DMS53 treated with DMSO at 0.1 percent for 48 hours (cell line): ENCODE measurements around the gene NUDC.
"Not testable (repeated sequence)": the region's sequence is repeated elsewhere in the genome, so short reads cannot be mapped to it uniquely, and the experiment has no call there.

Experiments
- DNase-seq: peaks from one replicate; lab custom pipeline; 2025; ENCODE audit not compliant: unreplicated experiment; lab: John Stamatoyannopoulos, UW

NUDC gene

GRCh38 chr1:26921540-26922430, at the start of gene NUDC:
TSS of gene NUDC (plus strand) at chr1:26921743. CDS start at chr1:26921849, 106 bp downstream.
- DNase-seq, result peak; percentile 95

GRCh38 chr1:26873097-26873496, 48.4 kb upstream of the NUDC start:
- DNase-seq, result not testable (repeated sequence)

GRCh38 chr1:26874896-26875295, 46.6 kb upstream of the NUDC start:
- DNase-seq, result no peak

- DNase-seq, result no peak
Observed at GRCh38 chr1:26877326-26877725, 44.2 kb upstream of the NUDC start.

GRCh38 chr1:26879793-26880192, 41.8 kb upstream of the NUDC start:
- DNase-seq, result no peak

GRCh38 chr1:26881611-26882010, 39.9 kb upstream of the NUDC start:
- DNase-seq, result not testable (repeated sequence)

GRCh38 chr1:26882696-26883463, 38.7 kb upstream of the NUDC start:
- no peak for DNase-seq

GRCh38 chr1:26887125-26887524, 34.4 kb upstream of the NUDC start:
- no peak for DNase-seq

GRCh38 chr1:26888231-26888630, 33.3 kb upstream of the NUDC start:
- DNase-seq, result no peak

GRCh38 chr1:26889551-26890466, 31.7 kb upstream of the NUDC start, which contains the start of gene GPN2:
TSS of gene GPN2 (minus strand) at chr1:26890283. CDS start at chr1:26890096, 187 bp downstream.
- peak; percentile 60 for DNase-seq

GRCh38 chr1:26890467-26890796, 31.1 kb upstream of the NUDC start:
- no peak for DNase-seq

- DNase-seq, result no peak
Observed at GRCh38 chr1:26894263-26894662, 27.3 kb upstream of the NUDC start.

- DNase-seq, result no peak
Observed at GRCh38 chr1:26897351-26897750, 24.2 kb upstream of the NUDC start.

- peak; percentile 80 for DNase-seq
Observed at GRCh38 chr1:26900001-26900814, 21.3 kb upstream of the NUDC start, which contains the start of gene GPATCH3. TSS of gene GPATCH3 (minus strand) at chr1:26900467. CDS start at chr1:26900442, 25 bp downstream.

- DNase-seq, result no peak
Observed at GRCh38 chr1:26900815-26901511, 20.6 kb upstream of the NUDC start.

GRCh38 chr1:26907071-26907917, 14.2 kb upstream of the NUDC start:
- peak; percentile 91 for DNase-seq

- DNase-seq, result no peak
Observed at GRCh38 chr1:26909951-26910342, 11.6 kb upstream of the NUDC start.

GRCh38 chr1:26910343-26911160, 11.0 kb upstream of the NUDC start:
- DNase-seq, result no peak
